HCT116 (cell line): Measurements from ENCODE around the gene ELK3. TPM values are rescaled to one million over a fixed set of nuclear protein-coding genes. Genes with fewer than 3 reads are reported as not detected.

Experiments used
- ATAC-seq: fragments of 200-7000 bp; cut with Tn5 transposase; 2 replicates; pipeline ENCODE4 v1.9.1; 2020; ENCODE audit warnings: mild to moderate bottlenecking, moderate library complexity
- BruUV-seq: library from RNA; stranded (reverse); fragments of 400-500 nt; replicated peaks from 2 replicates; lab custom pipeline; 2021; lab: Mats Ljungman, UMichigan
- CTCF ChIA-PET: fragments of 300-600 bp; sonication (Branson Sonifier 250); formaldehyde crosslinking; loops from one replicate; lab custom pipeline; 2021; ENCODE audit warnings: antibody characterized with exemption; lab: Charles Lee
- POLR2A ChIA-PET: fragments of 300-600, 350-600 bp; sonication (Branson Sonifier 250); formaldehyde crosslinking; loops from one replicate; lab custom pipeline; 2021; ENCODE audit warnings: antibody characterized with exemption; lab: Charles Lee
- RAD21 ChIA-PET, 2 experiments: fragments of 300-600 bp; sonication (Branson Sonifier 250); formaldehyde crosslinking; loops; one replicate each; lab custom pipeline; 2023; ENCODE audit warnings: low total read pairs in 2 of 2; ENCODE audit not compliant: uncharacterized antibody in 2 of 2, unreplicated experiment in 2 of 2, low non-redundant PET in 1 of 2; lab: Charles Lee
- DNase-seq: peaks from one replicate; pipeline ENCODE4 v3.0.0-alpha.2; 2010; ENCODE audit warnings: low read depth, low spot score
- H2AFZ ChIP-seq: fragments of 200-600 bp; shearing (Covaris generic), sonication (generic); 2 replicates; pipeline ENCODE4 v1.6.1; 2017; ENCODE audit warnings: low read depth, mixed run types, mixed read lengths, antibody characterized with exemption, low read length; ENCODE audit not compliant: poor library complexity, severe bottlenecking
- H3K27ac ChIP-seq: 2 replicates; pipeline ENCODE4 v1.5.1; 2012; ENCODE audit warnings: low read depth, low read length
- H3K27me3 ChIP-seq: fragments of 200-600 bp; sonication (generic); 2 replicates; pipeline ENCODE4 v1.6.1; 2016; ENCODE audit warnings: mixed run types, low read length, mixed read lengths; ENCODE audit not compliant: insufficient read depth
- H3K36me3 ChIP-seq, 2 experiments: fragments of 200-500 bp in 1 of 2; fragments of 200-600 bp in 1 of 2; sonication (Bioruptor generic) in 1 of 2; sonication (generic) in 1 of 2; 2 replicates each; pipeline versions ENCODE4 v1.5.1 to v1.6.1; 2014 to 2016; ENCODE audit warnings: low read length in 2 of 2, inconsistent platforms in 1 of 2, mixed read lengths in 1 of 2, mixed run types in 1 of 2; ENCODE audit not compliant: insufficient read depth in 2 of 2, control insufficient read depth in 1 of 2
- H3K4me1 ChIP-seq, 2 experiments: fragments of 200-600 bp in 1 of 2; sonication (generic) in 1 of 2; 2 replicates each; pipeline versions ENCODE4 v1.5.1 to v1.6.1; 2012 to 2017; ENCODE audit warnings: low read length in 2 of 2, inconsistent platforms in 1 of 2, mild to moderate bottlenecking in 1 of 2, mixed read lengths in 1 of 2, mixed run types in 1 of 2, moderate library complexity in 1 of 2; ENCODE audit not compliant: insufficient read depth in 2 of 2, control insufficient read depth in 1 of 2
- H3K4me2 ChIP-seq: fragments of 200-600 bp; sonication (generic); 2 replicates; pipeline ENCODE4 v1.6.1; 2017; ENCODE audit warnings: mixed run types, low read length, mixed read lengths
- H3K4me3 ChIP-seq, 2 experiments: fragments of 200-600 bp in 1 of 2; sonication (generic) in 1 of 2; replicated peaks in 1 of 2; 2 replicates each; pipeline ENCODE4 v1.5.1; 2011 to 2016; ENCODE audit warnings: low read length in 2 of 2, control low read depth in 1 of 2, low read depth in 1 of 2, mild to moderate bottlenecking in 1 of 2, mixed read lengths in 1 of 2, mixed run types in 1 of 2
- H3K79me2 ChIP-seq: fragments of 200-600 bp; sonication (generic); 2 replicates; pipeline ENCODE4 v1.6.1; 2017; ENCODE audit warnings: mild to moderate bottlenecking, mixed run types, low read length, moderate library complexity, mixed read lengths; ENCODE audit not compliant: insufficient read depth
- H3K9ac ChIP-seq: fragments of 200-600 bp; sonication (generic); 2 replicates; pipeline ENCODE4 v1.6.1; 2016; ENCODE audit warnings: low read length, mixed read lengths
- H3K9me2 ChIP-seq: fragments of 200-600 bp; sonication (generic), shearing (Covaris generic); 2 replicates; pipeline ENCODE4 v1.6.1; 2017; ENCODE audit warnings: mixed run types, mild to moderate bottlenecking, moderate library complexity; ENCODE audit not compliant: insufficient read depth
- H3K9me3 ChIP-seq, 2 experiments: fragments of 200-500 bp in 1 of 2; fragments of 200-600 bp in 1 of 2; sonication (Bioruptor generic) in 1 of 2; sonication (generic) in 1 of 2; 2 replicates each; pipeline ENCODE4 v1.6.1; 2014 to 2017; ENCODE audit warnings: low read length in 2 of 2, mixed read lengths in 2 of 2, inconsistent platforms in 1 of 2, low read depth in 1 of 2, mild to moderate bottlenecking in 1 of 2, mixed run types in 1 of 2, moderate library complexity in 1 of 2; ENCODE audit not compliant: control insufficient read depth in 1 of 2, insufficient read depth in 1 of 2
- H4K20me1 ChIP-seq: fragments of 200-600 bp; sonication (generic), shearing (Covaris generic); 2 replicates; pipeline ENCODE4 v1.6.1; 2017; ENCODE audit warnings: mixed run types, mild to moderate bottlenecking, moderate library complexity; ENCODE audit not compliant: insufficient read depth
- CTCF ChIP-seq, 3 experiments: fragments of 200-600 bp in 1 of 3; sonication (generic) in 1 of 3; IDR thresholded peaks in 2 of 3; conservative IDR thresholded peaks in 1 of 3; 2 replicates each; pipeline ENCODE4 v1.5.1; 2012 to 2017; ENCODE audit warnings: low read depth in 2 of 3, low read length in 2 of 3, antibody characterized with exemption in 1 of 3, borderline replicate concordance in 1 of 3, control low read depth in 1 of 3, mild to moderate bottlenecking in 1 of 3, mixed read lengths in 1 of 3, mixed run types in 1 of 3, moderate library complexity in 1 of 3; ENCODE audit not compliant: insufficient read depth in 1 of 3
- EZH2 ChIP-seq: fragments of 200-600 bp; sonication (generic); IDR thresholded peaks from 2 replicates; pipeline ENCODE4 v1.6.1; 2017; ENCODE audit warnings: antibody characterized with exemption, mixed run types
- EZH2phosphoT487 ChIP-seq: fragments of 200-600 bp; IDR thresholded peaks from 2 replicates; pipeline ENCODE4 v1.6.1; 2018; ENCODE audit warnings: antibody characterized with exemption, borderline replicate concordance
- SRF ChIP-seq: IDR thresholded peaks from 2 replicates; pipeline ENCODE4 v1.6.1; 2012; ENCODE audit warnings: low read depth
- YY1 ChIP-seq: IDR thresholded peaks from 2 replicates; pipeline ENCODE4 v1.6.1; 2011; ENCODE audit warnings: low read length, low read depth, moderate library complexity, mild to moderate bottlenecking; ENCODE audit not compliant: insufficient replicate concordance; ENCODE audit errors: extremely low read depth
- intact Hi-C: fragments of 100-400 bp; cut with micrococcal nuclease; formaldehyde crosslinking; loops from 2 replicates; pipeline ENCODE4 v1.10.0; 2022
- total RNA-seq: library from RNA; stranded (reverse); gene quantifications from one replicate; pipeline ENCODE4 v1.2.1, GENCODE V29; 2021; ENCODE audit not compliant: unreplicated experiment

The ELK3 gene
- total RNA-seq, 1 experiment from 2014 or later = 45.6 TPM

- Histone ChIP-seq H2AFZ (no peak overlapping the region), H3K79me2 (peaks cover 50% of the 10 kb centered on the region), H3K4me3 (no peak overlapping the region), H3K27ac (no peak overlapping the region), H3K9me2 (no peaks in the 10 kb centered on the region), H3K27me3 (no peaks in the 10 kb centered on the region), H3K9ac (no peak overlapping the region), H3K4me1 (no peaks in the 10 kb centered on the region), H4K20me1 (no peaks in the 10 kb centered on the region), H3K36me3 (peaks cover 0 to 26% of the 10 kb centered on the region in 2 experiments; a peak in 1 of 4 replicates), H3K9me3 (no peaks in the 10 kb centered on the region), H3K4me2 (no peak overlapping the region)
- DNase-seq (no peak), ATAC-seq (no peak)
- BruUV-seq = no TSS peak
- no peak for TF ChIP-seq CTCF (IDR thresholded peaks at IDR 0.05 in 2 of 3, conservative IDR thresholded peaks at IDR 0.05 in 1 of 3; ENCODE audit: borderline replicate concordance in 1 of 3, insufficient read depth in 1 of 3, low read depth in 2 of 3, low read length in 2 of 3)
- no peak for TF ChIP-seq EZH2phosphoT487
- TF ChIP-seq EZH2 = no peak
- no peak for TF ChIP-seq SRF
- no peak for TF ChIP-seq YY1
- intact Hi-C loops = no loop called here
- ChIA-PET POLR2A (no interaction called here), CTCF (no interaction called here), RAD21 (no interaction called here)
Observed at GRCh38 chr12:96227365-96228106, 33.4 kb downstream of the ELK3 start.
